ENCODE data around the gene OR5H1. TPM values are rescaled to one million over a fixed set of nuclear protein-coding genes. Genes with fewer than 3 reads are reported as not detected.

The OR5H1 gene
- total RNA-seq (ENCODE audit: low replicate concordance), result not detected in 2 replicates

DNA sequence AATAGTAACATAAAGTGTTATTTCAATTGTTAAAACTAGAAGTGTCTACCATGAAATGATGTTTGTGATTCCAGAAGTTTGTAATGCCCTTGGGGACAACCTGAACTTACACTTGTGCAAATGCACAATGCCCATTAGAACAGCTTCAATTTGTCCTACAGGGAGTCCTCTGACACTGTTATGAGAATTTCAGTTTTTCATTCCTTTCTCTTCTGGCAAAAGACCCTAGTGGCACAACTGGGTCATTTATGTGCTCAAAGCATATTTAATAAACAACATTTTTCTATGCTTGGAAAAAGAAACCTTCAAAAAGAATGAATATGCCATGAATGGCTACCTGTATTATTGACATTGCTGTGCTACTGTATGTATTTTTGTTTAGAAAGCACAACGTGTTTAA lies at the start of gene OR5H1:
Gene OR5H1, plus strand, starts transcription at position 301 of the 400 bp plus-strand sequence. CDS start 1,977 bp downstream, outside the sequence.
- H3K4me3 ChIP-seq (ENCODE audit: low read depth, low read length), result no peak within 1 kb of the TSS
- no peak for DNase-seq (ENCODE audit: low read depth)
- no peak for TF ChIP-seq CTCF (IDR thresholded peaks at IDR 0.05; ENCODE audit: insufficient read depth, low read length)

DNA sequence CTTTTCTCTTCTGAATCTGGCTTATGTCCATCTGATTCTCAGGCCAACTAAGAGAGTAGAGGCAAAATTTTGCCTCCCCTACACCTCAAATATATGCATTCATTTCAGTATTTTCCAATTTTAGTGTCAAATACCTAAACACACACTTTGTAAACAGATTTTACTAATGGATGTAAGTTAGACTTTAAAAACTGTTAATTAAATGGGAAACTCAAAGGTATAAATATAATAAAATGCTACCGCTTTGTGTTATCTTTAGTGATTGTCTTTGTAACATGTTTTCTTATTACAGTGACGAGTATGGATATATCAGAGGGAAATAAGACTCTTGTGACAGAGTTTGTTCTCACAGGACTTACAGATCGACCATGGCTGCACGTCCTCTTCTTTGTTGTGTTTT lies 43.6 kb upstream of the OR5H1 start, which contains the start of gene OR5AC2:
Gene OR5AC2, plus strand, starts transcription at position 301 of the 400 bp plus-strand sequence. Its CDS starts 0 bp downstream, at position 301.
- no peak for DNase-seq (ENCODE audit: low read depth)
- TF ChIP-seq CTCF (IDR thresholded peaks at IDR 0.05; ENCODE audit: insufficient read depth, low read length), result no peak
- no peak within 1 kb of the TSS for H3K4me3 ChIP-seq (ENCODE audit: low read depth, low read length)

DNA sequence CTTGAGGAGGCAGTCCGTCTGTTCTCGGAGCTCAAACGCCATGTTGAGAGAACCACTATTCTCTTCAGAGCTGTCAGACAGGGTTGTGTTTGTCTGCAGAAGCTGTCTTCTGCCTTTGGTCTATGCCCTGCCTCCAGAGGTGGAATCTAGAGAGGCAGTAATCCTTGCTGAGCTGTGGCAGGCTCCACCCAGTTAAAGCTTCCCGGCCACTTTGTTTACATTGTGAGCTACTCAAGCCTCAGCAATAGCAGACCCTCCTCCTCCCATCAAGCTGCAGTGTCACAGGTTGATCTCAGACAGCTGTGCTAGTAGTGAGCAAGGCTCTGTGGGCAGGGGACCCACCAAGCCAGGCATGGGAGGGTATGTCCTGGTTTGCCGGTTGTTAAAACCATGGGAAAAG lies 34.6 kb upstream of the OR5H1 start:
- no peak for DNase-seq (ENCODE audit: low read depth)
- no peak overlapping the region for H3K4me3 ChIP-seq (ENCODE audit: low read depth, low read length)
- no peak for TF ChIP-seq CTCF (IDR thresholded peaks at IDR 0.05; ENCODE audit: insufficient read depth, low read length)

GRCh38 chr3:98099848-98100247 lies 30.7 kb upstream of the OR5H1 start:
- no peak for TF ChIP-seq CTCF (IDR thresholded peaks at IDR 0.05; ENCODE audit: insufficient read depth, low read length)
- no peak for DNase-seq (ENCODE audit: low read depth)
- no peak overlapping the region for H3K4me3 ChIP-seq (ENCODE audit: low read depth, low read length)

DNA sequence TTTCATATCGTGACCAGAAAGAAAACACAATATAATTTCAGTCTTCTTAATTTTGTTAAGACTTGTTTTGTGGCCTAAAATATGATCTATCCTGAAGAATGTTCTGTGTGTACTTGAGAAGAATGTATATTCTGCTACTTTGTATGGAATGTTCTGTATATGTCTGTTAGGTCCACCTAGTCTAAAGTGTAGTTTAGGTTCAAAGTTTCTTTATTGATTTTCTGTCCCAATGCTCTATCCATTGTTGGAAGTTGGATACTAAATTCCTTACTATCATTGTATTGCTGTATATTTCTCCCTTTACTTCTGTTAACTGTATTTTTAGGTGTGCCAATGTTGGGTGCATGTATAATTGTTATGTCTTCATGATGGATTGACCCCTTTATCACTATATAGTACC lies 22.4 kb upstream of the OR5H1 start:
- no peak overlapping the region for H3K4me3 ChIP-seq (ENCODE audit: low read depth, low read length)
- no peak for DNase-seq (ENCODE audit: low read depth)
- no peak for TF ChIP-seq CTCF (IDR thresholded peaks at IDR 0.05; ENCODE audit: insufficient read depth, low read length)

- H3K4me3 ChIP-seq (ENCODE audit: low read depth, low read length), result no peak overlapping the region
- no peak for DNase-seq (ENCODE audit: low read depth)
- no peak for TF ChIP-seq CTCF (IDR thresholded peaks at IDR 0.05; ENCODE audit: insufficient read depth, low read length)
Observed at GRCh38 chr3:98109807-98110549, 20.5 kb upstream of the OR5H1 start.

DNA sequence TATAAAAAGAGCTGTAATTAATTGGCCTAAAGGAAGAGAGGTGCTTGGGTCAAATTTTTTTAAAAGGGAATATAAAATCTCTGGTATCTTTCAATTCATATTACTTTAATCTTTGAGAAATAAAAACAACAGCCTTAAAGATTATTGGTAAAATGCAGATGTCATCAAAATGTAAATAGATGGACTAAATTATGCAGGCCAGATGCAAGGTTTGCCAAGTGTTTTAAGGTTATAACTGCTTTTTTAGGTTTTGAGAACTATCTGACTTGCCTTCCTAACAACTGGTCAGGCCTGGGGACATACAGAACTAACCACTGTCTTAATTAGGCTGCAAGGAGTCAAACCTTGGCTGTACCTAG lies 20.0 kb upstream of the OR5H1 start:
- TF ChIP-seq CTCF (IDR thresholded peaks at IDR 0.05; ENCODE audit: insufficient read depth, low read length), result no peak
- DNase-seq (ENCODE audit: low read depth), result no peak
- H3K4me3 ChIP-seq (ENCODE audit: low read depth, low read length), result no peak overlapping the region

Measured in fibroblast of the aortic adventitia (primary cell).